Measurements from ENCODE around the gene NUDT1.

The NUDT1 gene

DNA sequence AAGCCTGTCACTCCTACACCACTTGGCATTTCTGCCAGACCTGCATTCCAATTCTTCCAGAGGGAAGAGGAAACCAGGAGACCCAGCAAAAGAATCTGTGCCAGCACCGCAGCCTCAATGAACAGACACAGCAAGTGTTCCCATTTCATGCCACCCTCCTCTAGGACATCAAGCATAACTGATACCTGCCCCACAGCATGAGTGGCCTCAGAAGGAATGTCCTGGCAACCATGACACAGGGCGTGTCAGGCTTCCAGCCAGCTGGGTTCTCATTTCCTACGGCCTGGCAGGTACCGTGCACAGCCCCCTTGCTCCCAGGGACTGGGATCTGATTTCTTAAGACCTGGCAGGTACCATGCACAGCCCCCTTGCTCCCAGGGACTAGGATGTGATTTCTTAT, 17.1 kb upstream of the NUDT1 start:
- DNase-seq (ENCODE audit: low spot score), result no peak

DNA sequence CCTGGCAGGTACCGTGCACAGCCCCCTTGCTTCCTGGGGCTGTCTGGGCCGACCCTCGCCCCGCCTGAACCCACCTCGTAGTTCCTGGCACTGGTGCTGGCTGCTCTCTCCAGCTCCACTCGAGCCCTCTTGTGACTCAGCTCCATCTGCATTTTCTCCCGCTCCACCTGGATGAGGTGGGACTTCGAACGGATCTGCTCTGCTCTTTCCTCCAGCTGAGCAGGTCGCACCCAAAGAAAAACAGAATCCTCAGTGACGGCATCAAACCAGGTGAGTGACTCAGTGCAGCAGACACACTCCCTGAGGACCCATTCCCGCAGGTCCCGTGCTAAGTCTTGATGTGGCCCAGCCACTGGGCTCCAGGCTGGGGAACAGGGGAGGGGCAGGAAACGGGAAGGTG, 16.7 kb upstream of the NUDT1 start:
- DNase-seq (ENCODE audit: low spot score), result no peak

- no peak for DNase-seq (ENCODE audit: low spot score)
Measured at GRCh38 chr7:2225830-2226229, 16.2 kb upstream of the NUDT1 start.

DNA sequence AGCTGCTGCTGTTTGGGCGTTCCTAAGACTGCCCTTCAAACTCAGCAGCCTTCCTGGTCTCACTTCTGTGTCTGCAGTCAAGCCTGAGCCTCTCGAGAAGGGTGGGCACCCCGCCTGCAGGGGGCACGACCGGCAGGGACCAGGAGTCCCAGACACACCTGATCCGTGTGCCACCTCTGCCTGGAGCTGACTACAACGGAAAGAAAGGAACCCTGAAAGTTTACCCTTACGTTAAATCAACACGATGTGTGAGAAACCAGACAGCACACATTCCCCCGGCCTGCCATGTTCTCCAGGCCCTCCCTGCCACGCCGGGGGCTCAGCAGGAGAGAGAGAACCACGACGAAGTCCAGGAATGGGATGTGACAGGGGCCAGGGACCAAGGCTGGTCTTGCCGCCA, 14.3 kb upstream of the NUDT1 start:
- DNase-seq (ENCODE audit: low spot score), result no peak

- no peak for DNase-seq (ENCODE audit: low spot score)
Measured at GRCh38 chr7:2228921-2229320, 13.1 kb upstream of the NUDT1 start.

GRCh38 chr7:2229467-2229866, 12.6 kb upstream of the NUDT1 start:
- DNase-seq (ENCODE audit: low spot score), result no peak

GRCh38 chr7:2230226-2230625, 11.8 kb upstream of the NUDT1 start:
- DNase-seq (ENCODE audit: low spot score), result no peak

- no peak for DNase-seq (ENCODE audit: low spot score)
Measured at GRCh38 chr7:2230882-2231281, 11.1 kb upstream of the NUDT1 start.

DNA sequence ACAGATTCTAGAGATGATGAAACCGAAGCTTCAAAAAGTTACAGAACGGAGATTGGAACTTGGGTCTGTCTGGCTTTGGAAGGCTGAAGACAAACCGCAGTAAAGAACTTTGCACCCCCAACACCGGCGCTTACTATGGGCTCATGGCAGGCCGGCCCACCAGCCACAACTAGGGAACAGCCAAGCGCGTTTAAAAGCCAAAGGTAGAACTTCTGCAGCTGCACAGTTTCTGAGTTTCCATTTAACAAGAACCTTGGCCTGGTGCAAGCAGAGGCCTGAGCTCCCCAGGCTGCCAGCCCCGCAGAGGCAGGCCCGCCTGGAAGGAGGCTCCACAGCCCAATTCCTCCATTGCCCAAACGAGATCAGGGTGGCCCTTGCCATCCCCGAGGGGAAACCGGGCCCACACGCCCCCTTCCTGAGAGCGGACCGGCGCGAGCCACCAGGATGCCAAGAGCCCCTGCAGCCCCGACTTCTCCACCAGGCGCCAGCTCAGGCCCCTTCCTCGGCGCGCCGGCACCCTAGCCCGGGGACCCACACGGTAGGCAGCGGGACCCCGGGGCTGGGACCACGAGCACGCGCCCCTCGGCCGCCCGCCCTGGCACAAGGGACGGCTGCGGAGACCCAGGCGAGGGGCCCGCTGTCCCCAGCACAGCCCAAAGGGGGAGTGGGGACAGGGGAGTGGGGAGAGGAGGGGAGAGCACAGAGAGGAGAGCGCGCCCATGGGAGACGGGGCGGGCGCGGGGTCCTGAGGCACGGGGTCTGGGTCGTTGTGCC, 9.8 kb upstream of the NUDT1 start:
- DNase-seq (ENCODE audit: low spot score), result no peak

DNA sequence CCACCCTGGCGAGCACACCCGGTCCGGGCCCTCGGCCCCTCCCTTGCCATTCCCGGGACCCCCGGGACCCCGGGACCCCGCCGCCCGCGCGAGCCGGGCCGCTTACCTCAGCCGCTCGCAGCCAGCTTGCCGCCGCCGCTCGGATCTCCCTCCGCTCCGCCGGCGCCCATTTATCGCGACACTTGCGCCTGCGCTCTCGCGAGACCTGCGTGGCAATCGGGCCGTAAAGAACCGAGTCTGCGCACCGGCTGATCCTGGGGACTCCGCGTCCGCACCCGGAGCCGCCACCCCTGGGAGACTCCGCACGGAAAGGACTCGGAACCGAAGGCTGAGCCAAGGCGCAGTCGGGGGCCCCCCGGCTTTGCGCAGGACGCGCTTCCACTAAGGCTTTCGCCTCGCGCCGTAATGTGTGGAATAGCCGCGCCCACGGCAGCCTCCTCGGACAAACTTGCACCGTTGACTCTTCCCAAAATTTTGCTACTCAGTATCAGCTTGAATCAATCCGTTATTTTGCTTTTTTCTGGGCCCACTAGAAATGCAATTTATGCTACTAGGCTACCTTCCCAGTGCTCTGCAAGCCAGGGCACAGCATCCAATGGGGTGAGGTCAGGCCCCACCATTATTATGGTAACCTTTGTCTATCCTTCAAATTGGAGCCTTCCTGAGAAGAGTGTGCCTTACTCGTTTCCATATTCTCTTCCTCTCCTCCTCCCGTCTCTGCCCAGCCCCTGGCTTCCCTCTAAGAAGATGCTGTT, 9.1 kb upstream of the NUDT1 start, which contains the start of gene MAD1L1:
Gene MAD1L1 (minus strand): TSS at position 180 of the 755 bp plus-strand sequence. CDS start 2,812 bp downstream, outside the sequence.
- DNase-seq (ENCODE audit: low spot score), result peak; percentile 70

DNA sequence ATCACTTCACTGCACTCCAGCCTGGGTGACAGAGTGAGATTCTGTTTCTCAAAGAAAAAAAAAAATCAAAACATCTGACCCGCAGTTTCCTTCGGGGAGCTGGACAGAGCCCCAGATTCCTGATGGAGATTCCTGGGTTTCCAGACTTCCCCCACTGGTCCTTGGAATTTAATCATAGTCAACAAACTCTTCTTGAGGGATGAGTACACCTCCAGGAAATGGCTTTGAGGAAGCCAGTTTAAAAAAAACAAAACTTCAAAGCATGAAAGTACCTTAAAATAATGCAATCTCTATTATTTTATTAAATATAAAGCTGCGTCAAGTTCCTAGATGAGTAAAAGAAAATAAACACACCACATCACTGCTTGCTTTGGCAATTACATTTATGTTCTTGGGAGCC, 8.1 kb upstream of the NUDT1 start:
- no peak for DNase-seq (ENCODE audit: low spot score)

DNA sequence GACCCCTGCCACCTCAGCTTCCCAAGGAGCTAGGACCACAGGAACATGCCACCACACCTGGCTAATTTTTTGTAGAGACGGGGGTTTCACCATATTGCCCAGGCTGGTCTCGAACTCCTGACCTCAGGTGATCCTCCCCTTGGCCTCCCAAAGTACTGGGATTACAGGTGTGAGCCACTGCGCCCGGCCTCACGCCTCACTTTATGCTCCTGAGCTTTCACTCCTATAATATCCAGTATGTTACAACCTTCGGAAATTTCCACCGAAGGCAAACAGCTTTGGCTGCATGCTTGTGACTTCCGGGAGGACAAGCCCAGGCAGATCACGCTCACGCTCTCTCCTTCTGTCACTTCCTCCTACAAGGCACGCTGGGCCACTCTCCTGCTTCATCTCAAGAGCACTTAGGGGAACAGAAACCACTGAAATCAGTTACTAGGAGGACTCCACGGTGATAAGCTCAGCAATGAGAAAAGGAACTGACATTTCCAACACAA, 4.9 kb upstream of the NUDT1 start:
- DNase-seq (ENCODE audit: low spot score), result peak; percentile 90

DNA sequence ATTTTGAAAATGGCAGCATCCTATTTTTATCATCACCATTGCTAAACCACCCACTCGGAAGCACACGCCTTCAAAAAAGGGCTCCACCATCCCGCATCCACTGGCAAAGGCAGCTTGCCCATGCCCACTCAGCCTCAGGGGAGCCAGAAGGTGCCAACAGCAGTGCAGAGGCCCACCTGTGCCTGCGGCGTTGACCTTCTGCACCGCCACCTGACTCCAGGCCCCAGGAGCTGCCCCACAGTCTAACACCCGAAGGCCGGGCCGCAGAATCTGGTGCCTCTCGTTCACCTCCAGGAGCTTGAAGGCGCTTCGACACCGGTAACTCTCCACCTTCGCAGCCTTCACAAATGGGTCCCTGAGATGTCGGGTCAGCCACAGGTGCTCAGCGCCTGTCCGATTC, 2.8 kb upstream of the NUDT1 start:
- DNase-seq (ENCODE audit: low spot score), result no peak

GRCh38 chr7:2242541-2243429, 759 bp downstream of the NUDT1 start:
- no peak for DNase-seq (ENCODE audit: low spot score)

GRCh38 chr7:2243458-2243857, 1.4 kb downstream of the NUDT1 start:
- no peak for DNase-seq (ENCODE audit: low spot score)

DNA sequence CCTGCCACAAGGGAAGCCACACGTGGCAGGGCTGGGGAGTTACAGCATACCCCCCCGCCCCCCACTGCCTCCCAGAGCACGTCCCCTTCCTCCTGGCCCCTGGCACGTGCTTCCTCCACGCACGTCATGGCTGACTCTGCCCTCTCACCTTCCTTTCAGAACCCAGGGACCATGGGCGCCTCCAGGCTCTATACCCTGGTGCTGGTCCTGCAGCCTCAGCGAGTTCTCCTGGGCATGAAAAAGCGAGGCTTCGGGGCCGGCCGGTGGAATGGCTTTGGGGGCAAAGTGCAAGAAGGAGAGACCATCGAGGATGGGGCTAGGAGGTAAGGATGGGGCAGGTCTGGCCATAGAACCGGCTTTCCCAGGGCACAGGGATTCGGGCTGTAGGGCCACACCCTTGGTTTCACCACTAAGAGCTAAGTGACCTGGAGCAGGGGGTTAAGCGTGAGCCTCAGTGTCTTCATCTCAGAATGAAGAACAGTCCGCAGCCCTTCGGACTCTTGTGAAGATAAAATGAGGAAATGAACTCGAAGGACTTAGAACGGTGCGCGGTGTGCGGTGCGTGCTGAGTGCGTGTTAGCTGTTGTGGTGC, 2.5 kb downstream of the NUDT1 start:
- DNase-seq (ENCODE audit: low spot score), result no peak

GRCh38 chr7:2245883-2246675, 4.1 kb downstream of the NUDT1 start:
- DNase-seq (ENCODE audit: low spot score), result no peak

DNA sequence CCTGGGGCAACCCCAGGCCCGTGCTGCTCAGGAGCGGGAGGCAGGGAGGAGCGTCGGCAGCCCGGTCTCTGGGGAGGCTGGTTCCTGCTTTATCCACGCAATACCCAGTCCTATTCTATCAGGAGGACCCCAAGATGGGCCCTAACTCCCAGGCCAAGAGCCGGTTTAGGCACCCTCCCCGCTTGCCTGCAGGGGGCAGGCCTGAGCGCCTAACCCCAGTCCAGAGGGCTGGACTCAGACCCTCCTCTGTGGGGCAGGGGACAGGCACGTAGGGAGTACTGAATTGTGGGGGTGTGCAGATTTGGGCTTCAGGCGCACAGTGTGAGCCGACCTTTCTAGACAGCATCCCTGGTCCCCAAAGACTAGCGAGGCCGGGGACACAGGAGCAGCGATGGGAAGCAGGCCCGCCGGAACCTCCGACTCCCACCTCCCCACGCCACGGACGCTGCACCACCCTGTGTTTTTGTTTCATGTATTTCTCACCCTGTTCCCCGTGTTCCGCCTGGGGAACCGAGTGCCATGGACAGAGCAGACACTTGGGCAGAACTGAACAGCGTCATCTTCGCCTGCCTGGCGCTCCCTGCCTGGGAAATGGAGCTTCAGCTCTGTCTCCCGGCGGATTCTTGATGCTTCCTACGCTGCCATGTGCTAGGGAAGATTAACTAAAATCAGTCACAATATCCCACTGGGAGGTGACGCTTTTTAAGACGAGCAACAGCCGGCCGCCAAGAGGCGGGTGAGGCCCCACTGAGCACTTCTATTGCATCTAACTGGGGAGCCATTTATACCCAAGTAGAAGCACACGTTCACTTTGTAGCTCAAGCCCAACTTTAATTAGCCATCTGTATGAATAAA, 5.3 kb downstream of the NUDT1 start:
- no peak for DNase-seq (ENCODE audit: low spot score)

DNA sequence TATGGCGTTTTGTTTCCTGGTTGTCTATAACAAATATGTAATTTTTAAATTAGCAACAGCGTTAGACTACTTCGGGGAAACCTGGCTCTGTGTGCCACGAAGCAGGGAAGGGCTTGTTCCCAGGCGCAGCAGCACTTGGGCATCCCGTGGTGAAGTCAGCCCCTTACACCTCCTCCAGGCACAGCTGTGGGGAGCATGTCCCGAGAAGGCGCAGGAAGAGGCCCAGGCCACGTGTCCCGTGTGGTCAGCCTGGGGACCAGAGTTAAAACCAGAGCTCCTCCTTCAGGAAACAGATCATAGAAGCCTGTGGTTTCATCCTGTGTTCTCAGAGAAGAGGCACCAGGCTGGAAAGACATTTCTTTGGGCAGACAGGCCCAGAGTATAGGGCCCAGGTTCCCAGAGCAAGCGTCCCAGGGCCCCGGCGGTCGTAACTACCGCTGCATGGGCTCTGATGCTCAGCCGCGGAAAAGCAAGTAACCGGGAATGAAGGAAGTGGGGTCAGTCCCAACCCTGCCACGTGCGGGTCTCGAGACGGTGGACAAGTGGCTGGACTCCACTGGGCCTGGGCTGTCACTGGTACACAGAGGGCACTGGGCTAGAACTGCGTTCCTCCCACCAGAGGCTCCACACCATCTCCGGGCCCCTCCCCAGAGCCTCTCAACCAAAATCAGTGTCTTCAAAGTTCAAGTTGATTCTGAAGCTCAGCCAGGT, 7.1 kb downstream of the NUDT1 start:
- peak; percentile 73 for DNase-seq (ENCODE audit: low spot score)
